Fibroblast of skin of back (primary cell): ENCODE measurements around the gene BPIFB1. TPM values are rescaled to one million over a fixed set of nuclear protein-coding genes. Genes with fewer than 3 reads are reported as not detected.

ENCODE experiments used
- DNase-seq: peaks from one replicate; pipeline ENCODE4 v3.0.0-alpha.2; 2013
- polyA plus RNA-seq, 2 experiments: library from polyadenylated mRNA; unstranded; fragments of 120-200 nt; gene quantifications; one replicate each; pipeline ENCODE4 v1.2.1, GENCODE V29; 2013; ENCODE audit not compliant: insufficient read length in 2 of 2

Gene BPIFB1, protein sequence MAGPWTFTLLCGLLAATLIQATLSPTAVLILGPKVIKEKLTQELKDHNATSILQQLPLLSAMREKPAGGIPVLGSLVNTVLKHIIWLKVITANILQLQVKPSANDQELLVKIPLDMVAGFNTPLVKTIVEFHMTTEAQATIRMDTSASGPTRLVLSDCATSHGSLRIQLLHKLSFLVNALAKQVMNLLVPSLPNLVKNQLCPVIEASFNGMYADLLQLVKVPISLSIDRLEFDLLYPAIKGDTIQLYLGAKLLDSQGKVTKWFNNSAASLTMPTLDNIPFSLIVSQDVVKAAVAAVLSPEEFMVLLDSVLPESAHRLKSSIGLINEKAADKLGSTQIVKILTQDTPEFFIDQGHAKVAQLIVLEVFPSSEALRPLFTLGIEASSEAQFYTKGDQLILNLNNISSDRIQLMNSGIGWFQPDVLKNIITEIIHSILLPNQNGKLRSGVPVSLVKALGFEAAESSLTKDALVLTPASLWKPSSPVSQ
- not detected for polyA plus RNA-seq (2013, experiment 1 of 2; ENCODE audit: insufficient read length)
- not detected for polyA plus RNA-seq (2013, experiment 2 of 2; ENCODE audit: insufficient read length)

DNA sequence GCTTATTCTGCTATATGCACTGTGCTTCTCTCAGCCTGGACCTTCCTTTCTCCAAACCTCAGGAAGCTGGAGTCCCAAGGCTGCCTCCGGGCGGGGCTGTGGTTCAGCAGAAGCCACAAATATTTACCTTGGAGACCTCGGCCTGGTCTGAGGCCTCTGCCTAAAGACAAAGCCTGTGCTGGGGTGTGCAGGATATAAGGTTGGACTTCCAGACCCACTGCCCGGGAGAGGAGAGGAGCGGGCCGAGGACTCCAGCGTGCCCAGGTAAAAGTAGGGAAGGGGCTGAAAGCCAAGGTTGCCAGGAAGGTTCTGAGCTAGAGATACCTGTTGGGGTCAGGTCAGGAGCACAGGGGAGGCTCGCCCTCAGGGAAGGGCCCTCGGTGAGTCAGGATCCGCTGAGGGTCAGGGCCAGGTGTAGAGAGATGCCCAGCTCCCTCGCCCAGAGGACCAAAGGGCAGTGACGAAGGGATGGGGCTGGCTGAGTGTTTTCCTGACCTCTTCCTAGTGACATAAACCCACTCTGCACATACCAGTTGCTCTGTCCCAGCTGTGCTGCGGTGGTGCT is at the start of gene BPIFB1:
Gene BPIFB1 (plus strand): TSS at position 224 of the 565 bp plus-strand sequence. CDS start 2,860 bp downstream, outside the sequence.
- DNase-seq = no peak

DNA sequence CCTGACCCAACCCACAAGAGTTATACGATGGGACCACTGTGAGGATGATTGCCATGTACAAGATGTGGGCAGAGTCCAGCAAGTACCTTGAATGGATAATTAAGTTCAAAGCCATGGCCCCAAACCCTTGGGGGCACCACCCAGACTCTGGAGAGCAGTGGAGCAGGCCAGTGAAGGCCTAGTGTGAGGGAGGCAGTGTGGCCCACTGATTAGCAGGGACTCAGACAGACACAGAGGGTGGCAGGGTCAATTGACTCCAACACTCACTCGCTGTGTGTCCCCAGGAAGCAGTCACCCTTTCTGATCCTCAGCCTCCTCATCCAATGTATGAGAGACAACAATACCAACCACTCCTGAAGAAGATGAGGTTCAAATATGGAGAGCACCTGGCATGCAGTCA is 49.0 kb upstream of the BPIFB1 start:
- no peak for DNase-seq

DNA sequence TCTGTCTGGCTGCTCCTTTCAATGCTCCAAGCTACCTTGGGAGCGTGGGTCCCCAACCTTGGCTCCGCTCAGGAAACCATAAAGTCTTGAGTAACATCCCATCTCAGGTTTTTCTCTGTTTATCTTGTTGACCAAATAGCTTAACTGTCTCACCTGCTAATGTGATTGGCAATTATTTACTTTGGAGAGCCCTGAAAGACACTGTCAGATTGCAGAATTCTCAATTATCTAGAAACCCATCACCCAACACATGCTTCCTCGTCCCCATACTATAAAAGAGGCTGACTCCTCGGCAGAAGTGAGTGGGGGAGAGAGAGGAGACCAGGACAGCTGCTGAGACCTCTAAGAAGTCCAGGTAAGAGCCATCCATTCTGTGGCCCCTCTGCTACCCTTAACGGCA is 47.3 kb upstream of the BPIFB1 start, which contains the start of gene BPIFA1:
Gene BPIFA1 (plus strand): TSS at position 301 of the 400 bp plus-strand sequence. CDS start 1,716 bp downstream, outside the sequence.
- no peak for DNase-seq

DNA sequence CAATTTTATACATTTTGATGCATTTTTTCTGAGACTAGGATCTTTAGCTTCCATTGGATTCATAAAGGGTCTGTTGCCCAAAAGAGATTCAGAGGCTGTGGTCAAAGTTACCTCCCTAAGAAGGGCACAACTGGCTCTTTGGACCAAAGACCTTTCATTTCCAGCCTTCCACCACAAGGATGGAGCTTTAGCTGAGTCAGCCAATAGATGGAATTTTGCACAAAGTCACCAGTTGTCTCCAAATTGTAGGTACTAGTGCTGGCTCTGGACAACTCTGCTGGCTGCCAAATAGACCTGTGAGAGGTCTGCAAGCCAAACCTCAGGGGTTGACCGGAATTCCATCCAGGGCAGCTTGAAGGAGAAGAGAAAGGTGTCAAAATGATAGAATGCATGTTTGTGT is 46.7 kb upstream of the BPIFB1 start:
- DNase-seq = no peak

DNA sequence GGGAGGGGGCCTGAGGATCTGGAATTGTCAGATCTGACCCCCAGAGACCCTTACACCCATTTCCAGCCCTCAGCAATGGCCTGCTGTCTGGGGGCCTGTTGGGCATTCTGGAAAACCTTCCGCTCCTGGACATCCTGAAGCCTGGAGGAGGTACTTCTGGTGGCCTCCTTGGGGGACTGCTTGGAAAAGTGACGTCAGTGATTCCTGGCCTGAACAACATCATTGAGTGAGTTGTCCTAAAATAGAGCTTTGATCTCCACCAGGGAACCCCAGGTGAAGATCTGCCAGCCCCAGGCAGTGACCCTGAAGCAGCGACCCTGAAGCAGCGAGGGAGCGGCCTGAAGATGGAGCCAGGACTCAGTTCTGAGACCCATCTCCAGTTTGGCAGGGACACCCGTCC is 45.0 kb upstream of the BPIFB1 start:
- no peak for DNase-seq

DNA sequence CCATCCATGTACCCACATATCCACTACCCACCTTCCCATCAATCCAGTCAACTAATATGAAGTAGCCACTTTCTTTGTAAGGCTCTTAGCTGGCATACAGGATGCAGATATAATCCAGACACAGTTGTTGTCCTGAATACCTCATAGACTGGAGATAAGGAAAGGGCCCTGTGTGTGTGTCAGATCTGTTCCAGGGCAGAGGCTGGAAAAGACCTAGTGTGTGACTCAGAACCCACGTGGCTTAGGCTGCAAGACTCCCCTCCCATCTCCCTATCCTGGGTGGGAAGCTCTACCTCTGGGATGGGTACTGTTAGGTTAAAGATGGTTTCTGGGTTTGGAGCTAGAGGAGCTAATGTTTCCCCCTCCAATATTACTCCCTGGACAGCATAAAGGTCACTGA is 43.6 kb upstream of the BPIFB1 start:
- DNase-seq = no peak

DNA sequence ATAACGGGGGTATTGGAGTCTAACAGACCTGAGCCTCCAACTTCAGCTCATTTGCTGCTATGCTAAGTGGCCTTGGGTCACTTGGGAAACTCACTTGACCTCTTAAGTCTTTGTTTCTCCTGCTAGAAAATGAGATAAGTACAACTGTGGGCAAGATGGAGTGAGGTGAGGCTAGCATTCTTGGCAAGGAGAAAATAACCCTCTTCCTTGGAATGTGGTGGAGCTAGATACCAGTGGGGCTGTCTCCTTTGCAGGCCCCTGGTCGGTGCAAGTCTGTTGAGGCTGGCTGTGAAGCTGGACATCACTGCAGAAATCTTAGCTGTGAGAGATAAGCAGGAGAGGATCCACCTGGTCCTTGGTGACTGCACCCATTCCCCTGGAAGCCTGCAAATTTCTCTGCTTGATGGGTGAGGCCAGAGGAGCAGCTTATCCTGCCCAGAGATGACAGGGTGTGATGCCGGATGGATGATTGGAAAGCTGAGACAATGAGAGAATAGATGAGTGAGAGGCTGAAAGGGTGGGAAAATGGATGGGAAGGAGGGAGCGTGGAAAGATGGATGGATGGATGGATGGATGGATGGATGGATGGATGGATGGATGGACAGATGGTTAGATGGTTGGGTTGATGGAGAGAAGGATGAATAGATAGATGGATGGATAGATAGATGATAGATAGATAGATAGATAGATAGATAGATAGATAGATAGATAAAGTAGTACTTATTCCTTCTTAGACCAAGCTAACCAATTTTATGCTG is 42.9 kb upstream of the BPIFB1 start:
- no peak for DNase-seq

DNA sequence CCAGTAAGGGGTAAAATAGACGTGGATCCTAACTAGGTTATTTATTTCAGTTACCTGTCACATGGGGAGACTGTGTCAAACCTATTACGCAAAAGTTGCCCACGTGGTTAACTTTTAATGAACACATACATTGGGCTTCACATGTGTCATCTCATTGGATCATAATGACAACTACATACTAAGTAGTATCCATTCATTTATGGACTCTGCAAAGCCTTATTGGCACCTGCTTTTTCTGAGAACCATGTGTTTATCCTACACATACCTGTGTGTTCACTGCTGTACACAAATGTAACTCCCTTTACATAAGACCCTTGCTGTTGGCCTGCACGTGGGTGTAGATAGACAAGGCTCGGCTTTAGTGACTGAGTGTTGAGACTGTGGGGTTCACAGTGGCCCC is 42.1 kb upstream of the BPIFB1 start:
- DNase-seq = no peak

DNA sequence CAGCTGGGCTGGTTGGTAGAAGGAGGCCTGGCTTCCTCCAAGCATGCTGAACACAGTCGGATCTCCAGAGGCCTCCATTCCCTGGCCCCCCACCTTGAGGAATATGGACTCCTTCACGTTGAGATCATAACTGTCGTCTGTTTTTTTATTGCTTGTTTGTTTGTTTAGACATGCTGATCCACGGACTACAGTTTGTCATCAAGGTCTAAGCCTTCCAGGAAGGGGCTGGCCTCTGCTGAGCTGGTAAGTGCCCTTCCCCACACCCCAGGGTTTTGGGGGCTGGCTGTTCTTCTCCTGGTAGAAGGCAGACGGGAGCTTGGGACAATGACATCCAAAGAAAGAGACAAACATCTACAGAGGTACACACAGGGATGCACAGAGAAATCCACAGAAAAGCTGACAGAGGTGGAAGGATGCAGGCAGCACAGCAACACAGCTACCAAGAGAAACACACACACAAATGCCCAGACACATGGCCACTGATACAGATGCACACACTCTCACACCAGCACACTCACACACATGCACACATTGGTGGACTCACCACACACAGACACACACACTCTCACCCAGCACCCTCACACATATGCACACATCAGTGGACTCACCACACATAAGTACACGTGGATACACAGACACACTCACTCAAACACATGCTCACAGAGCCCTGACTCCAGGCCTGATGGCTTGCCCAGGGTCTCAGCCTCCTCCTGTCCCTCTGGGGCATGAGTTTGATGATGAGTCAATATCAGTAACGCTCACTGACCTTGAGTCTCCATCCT is 40.5 kb upstream of the BPIFB1 start:
- no peak for DNase-seq

DNA sequence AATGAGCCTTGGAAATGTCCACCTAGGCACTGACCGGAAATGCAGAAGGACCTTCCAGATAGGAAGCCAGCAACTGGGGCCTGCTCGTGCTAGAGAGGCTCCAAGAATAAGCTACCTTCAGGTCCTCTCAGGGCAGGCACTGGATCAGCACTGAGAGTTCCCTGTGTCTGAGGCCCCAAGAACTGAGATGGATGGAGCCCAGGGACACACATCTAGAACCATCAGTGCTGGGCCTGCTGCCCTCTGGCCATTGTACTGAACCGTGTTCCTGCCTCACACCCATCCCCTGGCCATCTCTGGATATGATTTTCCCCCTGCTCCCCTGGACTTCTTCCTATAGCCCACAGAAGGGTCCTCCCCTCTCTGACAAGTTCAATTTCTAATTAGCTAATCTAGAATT is 36.9 kb upstream of the BPIFB1 start:
- no peak for DNase-seq

DNA sequence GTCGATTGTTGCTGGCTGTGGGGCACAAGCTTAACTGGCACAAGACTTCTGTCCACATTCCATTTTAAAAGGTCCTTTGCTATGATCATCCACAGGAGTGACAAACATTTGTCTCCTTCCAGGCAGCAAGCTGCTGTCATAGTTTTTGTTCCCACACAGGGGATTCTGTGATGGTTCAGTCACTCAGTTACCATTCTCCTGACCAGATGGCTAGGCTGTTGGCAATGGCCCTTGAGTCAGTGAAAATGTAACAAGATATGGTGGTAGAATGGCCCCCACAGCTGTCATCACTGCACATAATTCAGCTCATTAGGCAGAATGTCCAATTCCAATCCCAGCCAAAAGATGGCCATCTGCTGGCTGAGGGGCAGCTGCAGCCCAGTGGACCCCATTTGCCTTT is 33.6 kb upstream of the BPIFB1 start:
- DNase-seq = no peak

DNA sequence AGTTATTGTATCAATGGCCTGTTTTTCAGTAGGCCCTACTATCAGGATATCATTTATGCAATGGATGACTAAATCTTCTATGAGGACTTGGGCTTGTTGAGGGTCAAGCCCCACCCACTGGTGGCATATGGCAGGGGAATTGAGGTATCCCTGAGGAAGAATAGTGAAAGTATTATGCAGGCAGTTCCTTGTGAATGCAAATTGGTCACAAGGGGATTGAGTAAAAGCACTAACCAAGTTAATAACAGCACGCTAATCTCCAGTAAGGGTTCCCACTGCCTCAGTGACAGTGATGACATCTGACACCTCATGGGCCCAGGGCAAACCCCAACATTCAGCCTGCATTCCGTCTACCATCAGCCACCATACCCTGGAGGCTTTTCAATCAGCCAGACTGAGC is 32.3 kb upstream of the BPIFB1 start:
- DNase-seq = no peak

DNA sequence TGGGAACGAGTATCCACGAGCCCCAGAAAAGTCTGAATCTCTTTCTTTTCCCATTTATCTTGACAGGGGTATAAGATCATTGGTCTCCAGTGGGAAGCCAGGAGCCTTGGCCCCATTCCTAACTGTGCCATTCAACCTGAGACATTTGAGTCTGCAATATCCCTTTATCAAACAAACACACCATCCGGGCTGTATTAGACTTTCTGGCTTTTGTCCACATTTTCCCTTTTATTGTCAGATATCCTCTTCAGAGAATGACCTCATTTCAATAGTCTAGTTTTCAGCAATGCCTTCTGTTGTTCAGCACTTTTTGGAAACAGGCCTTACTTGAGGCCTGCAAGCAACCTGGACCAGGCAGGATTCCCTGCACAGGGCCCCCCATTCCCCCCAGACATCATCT is 31.5 kb upstream of the BPIFB1 start:
- no peak for DNase-seq

DNA sequence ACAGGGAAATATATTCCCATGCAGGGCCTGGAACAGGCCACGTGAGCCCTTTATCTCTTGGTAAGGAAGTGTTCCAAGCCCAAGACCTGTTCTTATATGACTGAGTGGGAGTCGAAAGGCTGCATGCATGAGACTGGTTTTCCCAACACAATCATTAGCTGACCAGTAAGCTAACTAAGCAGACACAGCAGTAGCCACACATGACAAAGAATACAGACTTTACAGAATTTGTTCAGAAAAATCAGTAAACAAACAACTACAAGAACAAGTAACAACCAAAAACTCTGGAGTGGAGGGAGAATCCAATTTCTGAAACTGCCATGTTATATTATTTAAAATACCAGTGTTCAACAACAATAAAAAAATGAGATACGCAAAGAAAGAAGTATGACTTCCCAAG is 30.6 kb upstream of the BPIFB1 start:
- DNase-seq = no peak

DNA sequence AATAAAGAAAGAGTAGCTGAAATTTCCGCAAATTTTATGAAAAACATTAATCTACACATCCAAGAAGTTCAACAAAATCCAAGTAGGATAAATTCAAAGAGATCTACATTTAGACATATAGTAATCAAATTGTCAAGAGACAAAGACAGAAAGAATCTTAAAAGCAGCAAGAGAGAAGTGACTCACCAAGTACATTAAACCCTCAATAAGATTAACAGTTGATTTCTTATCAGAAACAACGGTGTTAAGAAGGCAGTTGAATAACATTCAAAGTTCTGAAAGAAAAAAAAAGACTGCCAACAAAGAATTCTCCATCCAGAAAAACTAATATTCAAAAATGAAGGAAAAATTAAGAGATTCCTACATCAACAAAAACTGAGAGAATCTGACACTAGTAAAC is 28.0 kb upstream of the BPIFB1 start:
- DNase-seq = no peak

DNA sequence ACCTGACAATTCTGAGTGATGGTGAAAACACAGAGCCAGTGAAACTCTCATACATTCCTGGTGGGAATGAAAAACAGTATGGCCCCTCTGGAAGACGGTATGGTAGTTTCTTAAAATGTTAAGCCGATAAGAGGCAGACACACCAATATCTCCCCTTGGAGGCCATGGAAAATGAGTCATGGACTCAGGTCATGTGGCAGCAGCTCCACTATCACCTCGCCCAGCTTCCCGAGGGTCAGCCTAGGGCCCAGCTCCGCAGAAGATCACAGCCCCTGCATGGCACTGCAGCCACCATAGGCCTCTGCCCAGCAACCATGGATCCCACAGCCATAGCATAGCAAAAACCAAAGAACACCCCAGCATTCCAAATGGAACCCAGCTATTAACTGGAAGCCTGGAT is 25.8 kb upstream of the BPIFB1 start:
- DNase-seq = no peak

DNA sequence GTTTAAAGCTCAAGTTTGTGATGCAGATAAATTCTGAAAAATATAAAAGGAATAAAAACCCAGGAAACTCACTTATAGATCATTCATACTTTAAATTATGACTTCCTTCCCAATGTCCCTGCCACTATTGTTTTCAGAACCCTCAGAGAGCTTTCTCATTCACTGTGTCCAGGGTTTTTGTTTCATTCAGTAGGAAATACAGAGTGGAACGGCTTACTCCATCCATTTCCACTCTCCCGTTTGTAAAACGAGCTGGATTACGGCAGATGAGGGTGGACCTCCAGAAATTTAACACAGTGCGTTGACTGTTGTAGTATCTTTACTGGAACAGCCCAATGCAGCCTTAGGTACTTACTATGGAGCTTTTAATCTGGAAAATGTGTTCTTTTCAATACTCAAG is 23.6 kb upstream of the BPIFB1 start:
- DNase-seq = no peak

DNA sequence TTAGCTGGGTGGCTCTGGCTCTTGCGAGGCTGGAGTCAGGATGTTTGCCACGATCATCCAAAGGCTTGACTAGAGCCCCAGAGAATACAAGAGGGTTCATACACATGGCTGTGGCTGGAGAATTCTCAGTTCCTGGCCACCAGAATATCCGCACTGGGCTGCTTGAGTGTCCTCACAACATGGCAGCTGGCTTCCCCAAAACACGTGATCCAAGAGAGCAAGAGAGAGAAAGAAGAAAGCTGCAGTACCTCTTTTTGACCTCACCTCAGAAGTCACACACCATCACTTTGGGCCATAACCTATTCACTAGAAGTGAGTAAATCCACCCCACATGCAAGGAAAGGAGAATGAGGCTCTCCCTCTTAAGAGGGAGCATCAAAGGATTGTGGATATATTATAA is 21.5 kb upstream of the BPIFB1 start:
- DNase-seq = no peak

DNA sequence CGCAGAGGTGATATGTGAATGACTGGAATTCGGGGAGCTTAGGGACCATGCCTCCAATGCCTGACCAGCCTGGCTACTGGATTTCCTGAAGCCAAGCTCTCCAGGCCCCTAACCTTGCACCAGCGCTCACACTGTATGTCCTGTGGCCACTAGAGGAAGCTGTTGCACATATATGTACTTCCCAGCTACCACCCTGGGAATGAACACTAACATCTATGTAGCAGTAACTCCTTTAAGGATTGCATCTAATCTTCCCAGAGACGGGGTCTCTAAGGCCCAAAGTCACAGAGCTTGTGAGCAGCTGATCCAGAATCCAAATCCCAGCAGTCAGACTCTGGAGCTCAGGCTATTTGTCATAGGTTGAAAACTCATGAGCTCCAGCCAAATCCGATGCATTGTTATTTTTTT is 20.4 kb upstream of the BPIFB1 start:
- DNase-seq = peak; percentile 51

DNA sequence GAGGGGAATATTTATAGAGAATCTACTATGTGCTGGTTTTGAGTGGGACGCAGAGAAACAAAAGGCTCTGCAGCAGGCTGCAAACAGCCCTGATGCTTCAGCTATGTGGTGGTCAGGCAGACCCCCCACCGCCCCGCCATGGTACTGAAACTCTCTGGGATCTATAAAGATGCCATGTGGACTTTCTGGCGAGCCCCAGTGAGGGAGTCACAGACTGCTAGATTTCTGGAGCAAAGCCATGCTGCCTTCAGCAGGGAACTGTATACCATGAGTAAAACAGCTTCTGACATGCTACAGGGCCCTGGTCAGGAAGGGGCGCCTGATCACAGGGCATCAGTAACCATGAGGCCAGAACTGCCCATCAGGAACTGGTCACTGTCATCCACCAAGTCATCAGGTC is 19.2 kb upstream of the BPIFB1 start:
- no peak for DNase-seq

DNA sequence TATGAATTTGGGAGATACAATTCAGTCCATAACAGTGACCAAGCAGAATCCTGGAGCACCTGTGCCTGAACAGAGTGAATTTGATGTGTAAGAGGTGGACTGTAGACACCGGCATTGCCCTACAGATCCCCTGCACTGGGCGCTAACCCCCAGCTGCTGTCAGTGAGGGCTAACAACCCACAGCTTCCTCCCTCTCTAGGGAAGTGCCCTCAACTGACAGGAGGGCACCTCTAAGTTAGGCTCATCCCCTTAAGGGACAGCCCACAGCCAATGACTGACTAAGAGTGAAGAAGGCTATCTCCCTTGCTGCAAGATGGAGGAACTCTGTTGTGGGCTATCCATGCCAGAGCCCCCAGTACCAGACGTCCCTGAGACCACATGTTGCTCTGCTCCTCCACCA is 15.3 kb upstream of the BPIFB1 start:
- DNase-seq = no peak

DNA sequence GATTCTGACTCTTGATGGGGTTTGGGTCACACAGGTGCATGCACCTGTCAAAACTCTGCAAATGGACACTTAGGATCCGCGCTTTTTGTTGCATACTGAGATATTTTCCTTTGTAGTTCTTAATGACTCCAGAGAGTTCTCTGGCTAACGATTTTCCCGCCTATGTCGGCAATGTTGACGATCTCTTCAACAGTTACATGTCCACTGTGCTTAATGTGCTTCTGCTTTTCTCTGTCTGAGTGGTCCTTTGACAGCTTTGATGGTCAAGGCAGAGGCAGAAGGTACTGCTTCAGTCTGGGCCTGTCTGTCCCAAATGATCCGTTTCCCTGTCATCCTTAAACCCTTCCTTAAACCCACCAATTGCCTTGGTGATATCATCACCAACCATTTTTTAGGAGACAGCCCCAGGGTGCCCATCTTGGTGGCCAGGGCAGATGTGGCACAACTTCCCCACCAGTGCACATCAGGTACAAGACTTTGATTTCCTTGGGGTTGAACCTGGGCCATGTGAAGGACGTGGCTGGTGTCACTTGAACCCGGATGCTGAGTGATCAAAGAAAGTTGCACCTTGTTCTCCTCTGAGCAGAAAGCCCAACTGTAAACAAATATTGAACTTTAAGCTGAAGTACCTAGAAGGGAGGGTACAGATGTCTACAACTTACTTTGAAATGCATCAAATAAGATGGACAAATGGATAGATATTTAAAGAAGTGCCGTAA is 10.7 kb upstream of the BPIFB1 start:
- no peak for DNase-seq
